ENCODE data around the gene HGFAC.

The HGFAC gene

DNA sequence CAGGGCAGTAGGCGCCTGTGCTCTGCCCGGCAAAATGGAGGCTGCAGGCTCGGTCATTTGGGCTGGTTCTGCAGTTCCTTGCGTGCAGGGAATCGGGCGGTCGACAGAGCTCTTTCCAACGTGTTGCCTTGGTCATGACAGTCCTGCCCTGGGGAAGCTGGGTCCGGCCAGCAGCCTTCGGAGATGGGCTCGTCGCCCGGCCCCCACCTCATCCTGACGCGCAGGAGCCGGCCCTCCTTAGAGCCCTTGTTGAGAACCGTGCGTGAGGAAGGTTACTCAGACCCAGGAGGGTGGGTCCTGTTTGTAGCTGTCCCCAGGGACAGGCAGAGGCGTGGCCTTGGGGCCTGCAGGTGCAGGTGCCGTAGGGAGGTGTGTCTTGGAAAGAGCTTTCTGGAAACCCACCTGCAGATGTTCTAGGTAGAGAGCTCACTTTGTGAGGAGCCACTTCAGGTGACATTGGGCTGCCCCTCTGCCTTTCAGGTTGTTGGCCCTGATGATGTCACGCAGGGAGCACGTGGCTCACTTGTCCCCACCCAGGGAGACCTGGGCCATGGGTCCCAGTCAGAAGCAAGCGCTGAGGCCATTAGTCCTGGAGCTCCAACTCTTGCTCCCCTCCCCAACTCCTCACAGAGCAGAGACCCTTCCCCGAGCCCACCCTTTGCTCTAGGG is 15.2 kb upstream of the HGFAC start:
- TF ChIP-seq, protein P1, sequence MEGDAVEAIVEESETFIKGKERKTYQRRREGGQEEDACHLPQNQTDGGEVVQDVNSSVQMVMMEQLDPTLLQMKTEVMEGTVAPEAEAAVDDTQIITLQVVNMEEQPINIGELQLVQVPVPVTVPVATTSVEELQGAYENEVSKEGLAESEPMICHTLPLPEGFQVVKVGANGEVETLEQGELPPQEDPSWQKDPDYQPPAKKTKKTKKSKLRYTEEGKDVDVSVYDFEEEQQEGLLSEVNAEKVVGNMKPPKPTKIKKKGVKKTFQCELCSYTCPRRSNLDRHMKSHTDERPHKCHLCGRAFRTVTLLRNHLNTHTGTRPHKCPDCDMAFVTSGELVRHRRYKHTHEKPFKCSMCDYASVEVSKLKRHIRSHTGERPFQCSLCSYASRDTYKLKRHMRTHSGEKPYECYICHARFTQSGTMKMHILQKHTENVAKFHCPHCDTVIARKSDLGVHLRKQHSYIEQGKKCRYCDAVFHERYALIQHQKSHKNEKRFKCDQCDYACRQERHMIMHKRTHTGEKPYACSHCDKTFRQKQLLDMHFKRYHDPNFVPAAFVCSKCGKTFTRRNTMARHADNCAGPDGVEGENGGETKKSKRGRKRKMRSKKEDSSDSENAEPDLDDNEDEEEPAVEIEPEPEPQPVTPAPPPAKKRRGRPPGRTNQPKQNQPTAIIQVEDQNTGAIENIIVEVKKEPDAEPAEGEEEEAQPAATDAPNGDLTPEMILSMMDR (IDR thresholded peaks at IDR 0.05; ENCODE audit: low read depth, low read length): no peak
- no peaks in the 10 kb centered on the region for H3K27me3 ChIP-seq
- no peaks in the 10 kb centered on the region for H3K4me1 ChIP-seq
- H3K4me3 ChIP-seq (ENCODE audit: low read depth, low read length): no peak overlapping the region
- DNase-seq: no peak
- H3K9me3 ChIP-seq: no peaks in the 10 kb centered on the region
- no peaks in the 10 kb centered on the region for H3K36me3 ChIP-seq

DNA sequence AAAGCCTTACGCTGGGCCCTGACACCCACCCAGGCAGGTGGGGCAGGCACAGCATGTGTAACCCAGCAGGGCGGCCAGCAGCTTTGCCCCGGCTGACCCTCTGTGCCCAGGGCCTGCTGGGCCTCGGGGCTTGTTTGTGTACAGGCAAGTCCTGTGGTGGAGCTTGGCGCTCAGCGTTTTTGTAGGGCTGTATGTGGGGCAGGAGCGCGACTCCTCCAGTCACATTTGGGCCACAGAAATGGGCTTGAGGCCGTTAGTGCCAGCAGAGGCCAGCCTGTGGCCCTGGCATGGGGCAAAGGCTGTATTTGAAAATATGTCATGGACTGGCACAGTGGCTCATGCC is 14.7 kb upstream of the HGFAC start:
- TF ChIP-seq, protein P1 (IDR thresholded peaks at IDR 0.05; ENCODE audit: low read depth, low read length): no peak
- DNase-seq: no peak
- H3K9me3 ChIP-seq: no peaks in the 10 kb centered on the region
- no peaks in the 10 kb centered on the region for H3K36me3 ChIP-seq
- no peaks in the 10 kb centered on the region for H3K4me1 ChIP-seq
- no peaks in the 10 kb centered on the region for H3K27me3 ChIP-seq
- H3K4me3 ChIP-seq (ENCODE audit: low read depth, low read length): no peak overlapping the region

DNA sequence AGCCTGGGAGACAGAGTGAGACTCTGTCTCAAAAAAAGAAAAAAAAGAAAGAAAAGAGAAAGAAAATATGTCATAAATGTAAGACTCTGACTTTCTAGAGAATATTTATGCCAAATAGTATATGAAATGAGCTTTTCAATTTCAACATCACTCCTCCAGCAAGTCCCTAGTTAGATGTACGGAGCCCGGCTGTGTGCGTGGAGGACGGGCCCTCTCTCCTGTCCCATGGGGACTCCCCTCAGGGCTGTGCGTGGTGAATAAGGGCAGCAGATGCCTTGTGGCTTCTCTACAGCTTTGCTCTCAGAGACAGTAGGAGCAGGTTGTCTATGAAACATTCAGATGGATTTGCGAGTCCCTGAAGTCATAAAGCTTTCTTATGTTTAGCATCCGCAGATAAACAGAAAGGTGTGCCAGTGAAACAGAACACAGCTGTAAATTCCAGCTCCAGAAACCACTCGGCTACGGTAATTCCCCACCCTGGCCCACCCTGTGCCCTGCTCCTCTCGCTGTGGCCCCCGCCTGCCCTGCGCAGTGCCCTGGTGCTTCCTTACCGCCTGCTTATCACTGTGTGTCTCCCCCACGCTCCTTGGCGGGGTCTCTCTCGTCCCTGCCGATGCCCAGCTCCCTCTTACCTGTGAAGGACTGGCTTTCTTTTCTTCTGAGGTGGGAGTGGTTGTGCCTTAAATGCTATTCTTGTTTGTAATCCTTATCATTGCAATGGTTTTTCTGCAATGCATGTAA is 13.9 kb upstream of the HGFAC start:
- no peaks in the 10 kb centered on the region for H3K9me3 ChIP-seq
- no peak for DNase-seq
- H3K36me3 ChIP-seq: no peaks in the 10 kb centered on the region
- TF ChIP-seq, protein P1 (IDR thresholded peaks at IDR 0.05; ENCODE audit: low read depth, low read length): no peak
- no peaks in the 10 kb centered on the region for H3K27me3 ChIP-seq
- no peaks in the 10 kb centered on the region for H3K4me1 ChIP-seq
- H3K4me3 ChIP-seq (ENCODE audit: low read depth, low read length): no peak overlapping the region

DNA sequence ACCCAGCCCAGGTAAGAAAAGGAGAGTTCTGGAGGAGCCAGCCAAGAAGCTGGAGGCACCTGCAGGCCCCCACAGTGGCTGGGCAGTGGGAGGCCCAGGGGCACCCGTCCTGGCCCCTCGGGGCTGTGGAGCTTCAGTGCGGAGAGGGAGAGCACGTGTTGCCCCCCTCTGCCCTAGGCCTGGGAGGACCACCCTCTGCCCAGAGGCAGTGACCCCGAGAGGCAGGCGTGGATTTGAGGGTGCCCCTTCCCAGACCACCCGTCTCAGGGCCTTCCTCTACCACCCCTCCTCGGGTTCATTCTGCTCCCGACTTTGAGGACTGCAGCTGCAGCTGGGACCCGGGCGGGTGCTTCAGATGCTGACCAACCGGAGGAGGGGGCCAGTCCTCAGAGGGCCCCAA is 12.1 kb upstream of the HGFAC start:
- Histone ChIP-seq H3K4me1 (no peaks in the 10 kb centered on the region), H3K4me3 (ENCODE audit: low read depth, low read length) (no peak overlapping the region), H3K9me3 (no peaks in the 10 kb centered on the region), H3K36me3 (no peaks in the 10 kb centered on the region), H3K27me3 (no peaks in the 10 kb centered on the region)
- TF ChIP-seq, protein P1 (IDR thresholded peaks at IDR 0.05; ENCODE audit: low read depth, low read length): no peak
- DNase-seq: no peak

DNA sequence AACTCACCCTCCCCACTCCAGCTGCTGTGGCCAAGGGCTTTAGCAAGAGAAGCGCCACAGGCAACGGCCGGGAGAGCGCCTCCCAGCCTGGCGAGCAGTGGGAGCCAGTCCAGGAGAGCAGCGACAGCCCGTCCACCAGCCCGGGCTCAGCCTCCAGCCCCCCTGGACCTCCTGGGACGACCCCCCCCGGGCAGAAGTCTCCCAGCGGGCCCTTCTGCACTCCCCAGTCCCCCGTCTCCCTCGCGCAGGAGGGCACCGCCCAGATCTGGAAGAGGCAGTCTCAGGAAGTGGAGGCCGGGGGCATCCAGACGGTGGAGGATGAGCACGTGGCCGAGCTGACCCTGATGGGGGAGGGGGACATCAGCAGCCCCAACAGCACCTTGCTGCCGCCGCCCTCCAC is 11.2 kb upstream of the HGFAC start:
- no peaks in the 10 kb centered on the region for H3K36me3 ChIP-seq
- DNase-seq: no peak
- H3K27me3 ChIP-seq: no peaks in the 10 kb centered on the region
- TF ChIP-seq, protein P1 (IDR thresholded peaks at IDR 0.05; ENCODE audit: low read depth, low read length): no peak
- no peak overlapping the region for H3K4me3 ChIP-seq (ENCODE audit: low read depth, low read length)
- H3K9me3 ChIP-seq: no peaks in the 10 kb centered on the region
- no peaks in the 10 kb centered on the region for H3K4me1 ChIP-seq

DNA sequence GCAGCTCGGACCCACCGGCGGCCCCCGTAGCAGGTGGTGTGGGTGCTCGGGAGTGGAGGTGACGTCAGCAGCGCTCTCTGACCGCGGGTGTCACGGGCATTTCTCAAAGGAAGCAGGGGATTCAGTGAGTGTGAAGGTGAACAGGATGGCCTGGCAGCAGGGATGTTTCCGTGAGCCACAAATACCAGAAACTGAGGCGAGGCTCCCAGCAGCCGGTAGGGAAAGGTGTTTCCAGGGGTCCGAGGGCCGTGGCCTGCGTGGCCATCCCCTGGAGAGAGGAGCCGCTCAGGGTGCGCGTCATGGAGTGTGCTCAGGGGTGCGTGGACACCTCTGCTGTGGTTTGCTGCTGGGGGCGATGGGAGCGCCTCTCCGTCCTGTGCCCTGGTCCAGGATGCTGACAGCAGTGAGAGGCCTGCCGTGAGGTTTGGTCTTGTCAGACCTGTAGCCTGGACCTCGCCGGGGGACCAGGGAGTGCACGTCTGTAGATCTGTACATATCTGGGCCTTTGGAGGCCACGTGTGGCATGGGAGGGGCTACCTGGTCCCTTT is 10.2 kb upstream of the HGFAC start:
- H3K27me3 ChIP-seq: no peaks in the 10 kb centered on the region
- no peak overlapping the region for H3K4me3 ChIP-seq (ENCODE audit: low read depth, low read length)
- H3K36me3 ChIP-seq: no peaks in the 10 kb centered on the region
- no peaks in the 10 kb centered on the region for H3K4me1 ChIP-seq
- no peak for DNase-seq
- TF ChIP-seq, protein P1 (IDR thresholded peaks at IDR 0.05; ENCODE audit: low read depth, low read length): no peak
- no peaks in the 10 kb centered on the region for H3K9me3 ChIP-seq

Measured in BE2C (cell line).